Measurements from ENCODE around the gene MINAR1. TPM values are rescaled to one million over a fixed set of nuclear protein-coding genes. Genes with fewer than 3 reads are reported as not detected.
"Not testable (repeated sequence)": the region's sequence is repeated elsewhere in the genome, so short reads cannot be mapped to it uniquely, and the experiment has no call there.

Gene MINAR1
- total RNA-seq, 5 donors from 2014 or later (not counting 1 experiment from before 2014, with no cell fraction given) = 0.30 to 0.47 (median 0.42) TPM

DNA sequence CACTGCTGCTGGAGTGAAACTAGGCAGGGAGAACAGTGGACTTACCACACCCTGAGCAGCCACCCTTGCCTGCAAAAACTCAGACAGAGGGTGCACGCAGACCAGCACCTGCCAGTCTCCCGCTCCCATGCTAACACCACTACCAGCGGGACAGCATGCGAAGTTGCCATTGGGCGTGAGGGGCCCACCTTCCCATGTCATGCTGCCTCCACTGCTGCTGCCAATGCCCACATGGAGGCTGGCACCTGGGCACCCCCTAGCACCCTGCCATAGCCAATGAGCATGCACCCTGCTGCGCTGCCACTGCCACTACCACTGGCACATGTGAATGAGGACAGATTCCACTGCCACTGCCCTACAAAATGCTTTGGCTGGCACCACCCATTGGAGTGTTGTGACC is 19.7 kb upstream of the MINAR1 start:
- Mint-ChIP-seq H3K9me3 (no peaks in the 10 kb centered on the region), H3K4me3 (no peak overlapping the region), H3K27me3 (no peaks in the 10 kb centered on the region), H3K4me1 (no peaks in the 10 kb centered on the region), H3K27ac (no peak overlapping the region), H3K36me3 (peaks cover 18% of the 10 kb centered on the region)
- H3K27ac ChIP-seq (ENCODE audit: low read length) = no peak overlapping the region
- no peaks in the 10 kb centered on the region for H3K36me3 ChIP-seq (ENCODE audit: control insufficient read depth in 2 of 2, extremely low read depth in 1 of 2, insufficient read depth in 1 of 2, low read length in 1 of 2)
- no peaks in the 10 kb centered on the region for H3K27me3 ChIP-seq (replicated peaks in 1 of 2; ENCODE audit: control insufficient read depth in 2 of 2, extremely low read depth in 1 of 2, insufficient read depth in 2 of 2, low read length in 1 of 2)
- no peak for DNase-seq
- H3K9me3 ChIP-seq = no peaks in the 10 kb centered on the region
- H3K4me3 ChIP-seq (ENCODE audit: control insufficient read depth in 1 of 2, extremely low read depth in 1 of 2, low read length in 1 of 2) = no peak overlapping the region
- no peaks in the 10 kb centered on the region for H3K4me1 ChIP-seq (ENCODE audit: control insufficient read depth in 1 of 2, extremely low read depth in 1 of 2, insufficient read depth in 2 of 2, low read length in 2 of 2)
- CTCF ChIA-PET = no interaction called here
- 98% methylated on average over 6 of the region's 6 CpGs for WGBS (ENCODE audit: insufficient coverage)
- no peak for ATAC-seq (replicated peaks in 1 of 4)
- POLR2A ChIA-PET = no interaction called here

DNA sequence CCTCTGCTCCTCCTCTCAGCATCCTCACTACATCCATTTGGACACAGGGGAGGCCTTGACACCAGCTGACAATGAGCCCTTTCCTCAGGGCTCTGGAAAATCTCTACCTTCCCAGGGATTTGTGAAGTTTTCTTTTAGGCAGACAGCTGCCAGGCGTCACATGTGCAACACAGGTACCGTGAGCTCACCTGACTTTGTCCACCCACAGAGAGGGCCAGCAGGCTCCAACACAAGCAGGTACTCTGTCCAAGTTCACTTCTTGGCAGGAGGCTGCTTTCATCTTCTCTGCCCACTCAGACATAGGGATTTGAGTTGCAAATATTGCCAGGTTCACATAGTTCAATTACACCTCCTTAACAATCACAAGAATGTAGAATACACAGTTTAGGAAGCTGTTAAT is 15.3 kb upstream of the MINAR1 start:
- WGBS (ENCODE audit: insufficient coverage) = 100% methylated on average over 2 of the region's 2 CpGs
- H3K27me3 ChIP-seq (replicated peaks in 1 of 2; ENCODE audit: control insufficient read depth in 2 of 2, extremely low read depth in 1 of 2, insufficient read depth in 2 of 2, low read length in 1 of 2) = no peaks in the 10 kb centered on the region
- no peaks in the 10 kb centered on the region for H3K9me3 Mint-ChIP-seq
- peaks cover 15% of the 10 kb centered on the region for H3K36me3 Mint-ChIP-seq
- POLR2A ChIA-PET = no interaction called here
- no peak overlapping the region for H3K4me3 Mint-ChIP-seq
- H3K4me1 Mint-ChIP-seq = no peaks in the 10 kb centered on the region
- no peaks in the 10 kb centered on the region for H3K9me3 ChIP-seq
- no peaks in the 10 kb centered on the region for H3K27me3 Mint-ChIP-seq
- H3K4me3 ChIP-seq (ENCODE audit: control insufficient read depth in 1 of 2, extremely low read depth in 1 of 2, low read length in 1 of 2) = no peak overlapping the region
- no peaks in the 10 kb centered on the region for H3K4me1 ChIP-seq (ENCODE audit: control insufficient read depth in 1 of 2, extremely low read depth in 1 of 2, insufficient read depth in 2 of 2, low read length in 2 of 2)
- no peaks in the 10 kb centered on the region for H3K36me3 ChIP-seq (ENCODE audit: control insufficient read depth in 2 of 2, extremely low read depth in 1 of 2, insufficient read depth in 1 of 2, low read length in 1 of 2)
- DNase-seq (no peak), ATAC-seq (replicated peaks in 1 of 4) (no peak)
- H3K27ac ChIP-seq (ENCODE audit: low read length) = no peak overlapping the region
- H3K27ac Mint-ChIP-seq = no peak overlapping the region
- CTCF ChIA-PET = no interaction called here

DNA sequence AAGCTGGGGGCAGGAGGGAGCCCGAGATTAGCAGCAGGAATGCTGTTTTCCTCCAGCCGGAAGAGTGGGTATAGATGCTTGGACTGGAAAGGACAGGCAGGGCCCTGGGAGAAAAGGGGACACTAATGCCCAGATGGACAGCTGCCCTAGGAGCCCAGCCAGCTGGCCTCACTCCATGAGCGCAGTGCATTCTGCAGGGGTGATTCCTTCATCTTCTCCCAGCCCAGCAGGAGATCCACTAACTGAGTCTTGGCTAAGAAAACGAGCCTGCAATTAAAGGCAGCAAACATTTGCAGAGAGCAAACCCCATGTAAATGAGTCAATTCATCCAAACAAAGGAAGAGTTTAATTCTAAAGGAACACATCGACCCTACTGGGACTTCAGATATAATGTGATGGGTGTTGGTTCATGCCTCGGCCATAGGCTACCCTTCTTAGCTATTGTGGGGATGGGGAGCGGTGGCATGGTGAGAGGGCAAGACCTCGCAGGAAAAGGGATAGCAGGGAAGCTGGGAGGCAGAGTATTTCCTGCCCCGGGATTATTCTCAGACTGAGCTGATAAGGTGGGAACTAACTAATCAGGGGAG is 13.3 kb upstream of the MINAR1 start:
- ChIA-PET CTCF (no interaction called here), POLR2A (no interaction called here)
- DNase-seq (no peak), ATAC-seq (replicated peaks in 1 of 4) (no peak)
- H3K4me3 Mint-ChIP-seq = no peak overlapping the region
- H3K9me3 Mint-ChIP-seq = no peaks in the 10 kb centered on the region
- no peak overlapping the region for H3K4me3 ChIP-seq (ENCODE audit: control insufficient read depth in 1 of 2, extremely low read depth in 1 of 2, low read length in 1 of 2)
- peaks cover 5% of the 10 kb centered on the region for H3K36me3 Mint-ChIP-seq
- no peak overlapping the region for H3K27ac Mint-ChIP-seq
- H3K9me3 ChIP-seq = no peaks in the 10 kb centered on the region
- WGBS (ENCODE audit: insufficient coverage) = 86% methylated on average over 7 of the region's 9 CpGs
- no peaks in the 10 kb centered on the region for H3K27me3 ChIP-seq (replicated peaks in 1 of 2; ENCODE audit: control insufficient read depth in 2 of 2, extremely low read depth in 1 of 2, insufficient read depth in 2 of 2, low read length in 1 of 2)
- no peaks in the 10 kb centered on the region for H3K4me1 ChIP-seq (ENCODE audit: control insufficient read depth in 1 of 2, extremely low read depth in 1 of 2, insufficient read depth in 2 of 2, low read length in 2 of 2)
- H3K4me1 Mint-ChIP-seq = no peaks in the 10 kb centered on the region
- H3K36me3 ChIP-seq (ENCODE audit: control insufficient read depth in 2 of 2, extremely low read depth in 1 of 2, insufficient read depth in 1 of 2, low read length in 1 of 2) = no peaks in the 10 kb centered on the region
- H3K27ac ChIP-seq (ENCODE audit: low read length) = no peak overlapping the region
- H3K27me3 Mint-ChIP-seq = no peaks in the 10 kb centered on the region

DNA sequence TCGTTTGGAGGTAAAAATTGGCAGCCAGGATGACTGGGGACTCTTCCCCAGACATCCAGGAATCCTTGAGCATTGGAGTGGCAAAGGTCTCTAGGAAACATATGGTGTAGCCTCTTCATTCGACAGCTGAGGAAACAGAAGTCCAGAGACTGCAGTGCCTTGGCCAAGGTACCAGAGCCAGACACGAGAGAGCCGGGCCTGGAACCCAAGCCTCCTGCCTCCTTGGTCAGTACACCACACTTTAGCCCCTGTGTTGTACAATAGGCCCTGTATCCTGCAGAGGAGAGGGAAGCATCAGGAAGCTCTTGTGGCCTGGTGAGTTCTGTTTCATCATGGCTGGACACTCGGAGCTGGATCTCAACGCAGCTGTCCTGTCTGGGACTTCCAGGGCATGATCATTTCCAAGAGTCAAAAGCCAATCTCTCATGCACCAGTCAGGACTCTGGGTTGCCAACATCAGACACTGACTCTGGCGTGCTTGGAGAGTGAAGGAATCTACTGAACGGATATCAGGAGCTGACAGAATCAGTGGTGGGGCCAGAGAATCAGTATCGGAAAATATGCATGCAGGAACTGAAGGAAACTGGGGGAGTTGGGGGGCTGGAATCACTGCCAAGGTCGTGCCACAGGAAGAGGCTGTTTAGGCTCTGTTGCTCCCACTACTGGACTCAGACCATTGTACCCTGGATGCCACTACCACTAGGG is 6.4 kb upstream of the MINAR1 start:
- no peak for ATAC-seq (replicated peaks in 1 of 4)
- no peak overlapping the region for H3K4me3 ChIP-seq (ENCODE audit: control insufficient read depth in 1 of 2, extremely low read depth in 1 of 2, low read length in 1 of 2)
- ChIA-PET POLR2A (no interaction called here), CTCF (no interaction called here)
- no peak overlapping the region for H3K27ac Mint-ChIP-seq
- H3K36me3 ChIP-seq (ENCODE audit: control insufficient read depth in 2 of 2, extremely low read depth in 1 of 2, insufficient read depth in 1 of 2, low read length in 1 of 2) = no peaks in the 10 kb centered on the region
- peaks cover 8% of the 10 kb centered on the region for H3K36me3 Mint-ChIP-seq
- H3K9me3 Mint-ChIP-seq = no peaks in the 10 kb centered on the region
- no peak for DNase-seq
- no peaks in the 10 kb centered on the region for H3K9me3 ChIP-seq
- peaks cover 0 to 1% (median 0%) of the 10 kb centered on the region in 3 donors for H3K4me1 Mint-ChIP-seq
- H3K4me3 Mint-ChIP-seq = no peak overlapping the region
- WGBS (ENCODE audit: insufficient coverage) = 90% methylated on average over 9 of the region's 10 CpGs
- H3K4me1 ChIP-seq (ENCODE audit: control insufficient read depth in 1 of 2, extremely low read depth in 1 of 2, insufficient read depth in 2 of 2, low read length in 2 of 2) = no peaks in the 10 kb centered on the region
- peaks cover 12 to 16% of the 10 kb centered on the region in 2 experiments for H3K27me3 ChIP-seq (replicated peaks in 1 of 2; ENCODE audit: control insufficient read depth in 2 of 2, extremely low read depth in 1 of 2, insufficient read depth in 2 of 2, low read length in 1 of 2)
- H3K27ac ChIP-seq (ENCODE audit: low read length) = no peak overlapping the region
- peaks cover 35 to 36% of the 10 kb centered on the region in 2 donors for H3K27me3 Mint-ChIP-seq

DNA sequence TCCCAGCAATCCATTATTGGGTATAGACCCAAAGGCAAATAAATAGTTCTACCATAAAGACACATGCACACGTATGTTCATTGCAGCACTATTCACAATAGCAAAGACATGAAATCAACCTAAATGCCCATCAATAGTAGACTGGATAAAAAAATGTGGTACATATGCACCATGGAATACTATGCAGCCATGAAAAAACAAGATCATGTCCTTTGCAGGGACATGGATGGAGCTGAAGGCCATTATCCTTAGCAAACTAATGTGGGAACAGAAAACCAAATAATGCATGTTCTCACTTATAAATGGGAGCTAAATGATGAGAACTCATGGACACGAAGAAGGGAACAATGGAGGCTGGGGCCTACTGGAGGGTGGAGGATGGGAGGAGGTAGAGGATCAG is 5.2 kb upstream of the MINAR1 start:
- H3K9me3 Mint-ChIP-seq; H3K9me3 ChIP-seq; H3K4me3 ChIP-seq (ENCODE audit: control insufficient read depth in 1 of 2, extremely low read depth in 1 of 2, low read length in 1 of 2); H3K4me1 Mint-ChIP-seq; DNase-seq; H3K27ac Mint-ChIP-seq; H3K4me3 Mint-ChIP-seq; POLR2A ChIA-PET; ATAC-seq (replicated peaks in 1 of 4); CTCF ChIA-PET; H3K36me3 Mint-ChIP-seq; H3K4me1 ChIP-seq (ENCODE audit: control insufficient read depth in 1 of 2, extremely low read depth in 1 of 2, insufficient read depth in 2 of 2, low read length in 2 of 2); H3K27ac ChIP-seq (ENCODE audit: low read length); H3K36me3 ChIP-seq (ENCODE audit: control insufficient read depth in 2 of 2, extremely low read depth in 1 of 2, insufficient read depth in 1 of 2, low read length in 1 of 2): not testable (repeated sequence)
- no CpG with 5 or more reads among the region's 2 CpGs for WGBS (ENCODE audit: insufficient coverage)
- peaks cover 15 to 25% of the 10 kb centered on the region in 2 experiments for H3K27me3 ChIP-seq (replicated peaks in 1 of 2; ENCODE audit: control insufficient read depth in 2 of 2, extremely low read depth in 1 of 2, insufficient read depth in 2 of 2, low read length in 1 of 2)
- peaks cover 39 to 43% of the 10 kb centered on the region in 2 donors for H3K27me3 Mint-ChIP-seq

DNA sequence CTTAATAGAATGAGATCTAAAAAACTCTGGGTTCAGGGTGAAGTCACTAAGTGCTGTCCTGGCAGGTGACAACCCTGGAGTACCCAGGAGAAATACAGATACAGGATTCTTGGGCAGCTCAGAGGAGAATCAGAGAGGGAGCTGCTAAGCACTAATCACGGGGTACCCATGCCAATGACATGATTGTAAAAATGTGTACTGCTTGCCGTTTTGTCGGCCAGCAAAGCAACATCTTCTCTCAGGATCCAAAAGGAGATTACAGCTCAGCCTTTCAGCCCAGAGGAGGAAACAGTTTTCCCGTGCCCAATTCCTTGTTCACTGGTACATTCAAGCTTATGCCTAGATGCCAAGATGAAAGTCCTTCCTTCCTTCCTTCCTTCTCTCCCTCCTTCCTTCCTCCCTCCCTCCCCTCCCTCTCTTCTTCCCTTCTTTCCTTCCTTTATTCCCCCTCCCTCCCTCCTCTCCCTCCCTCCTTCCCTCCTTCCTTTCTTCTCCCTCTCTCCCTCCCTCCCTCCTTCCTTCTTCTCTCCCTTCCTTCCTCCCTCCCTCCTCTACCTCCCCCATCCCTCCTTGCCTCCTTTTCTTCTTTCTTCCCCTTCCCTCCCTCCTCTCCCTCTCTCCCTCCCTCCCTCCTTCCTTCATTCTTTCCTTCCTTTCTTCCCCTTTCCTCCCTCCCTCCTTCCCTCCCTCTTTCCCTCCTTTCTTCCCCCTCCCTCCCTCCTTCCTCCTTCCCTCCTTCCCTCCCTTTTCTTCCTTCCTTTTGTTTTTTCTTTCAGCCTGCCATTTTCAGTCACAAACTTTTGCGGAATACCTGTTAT is 4.1 kb upstream of the MINAR1 start:
- Histone ChIP-seq H3K27me3 (replicated peaks in 1 of 2; ENCODE audit: control insufficient read depth in 2 of 2, extremely low read depth in 1 of 2, insufficient read depth in 2 of 2, low read length in 1 of 2) (peaks cover 18 to 33% of the 10 kb centered on the region in 2 experiments), H3K36me3 (ENCODE audit: control insufficient read depth in 2 of 2, extremely low read depth in 1 of 2, insufficient read depth in 1 of 2, low read length in 1 of 2) (no peaks in the 10 kb centered on the region), H3K9me3 (no peaks in the 10 kb centered on the region), H3K4me1 (ENCODE audit: control insufficient read depth in 1 of 2, extremely low read depth in 1 of 2, insufficient read depth in 2 of 2, low read length in 2 of 2) (peaks cover 0 to 11% of the 10 kb centered on the region in 2 experiments), H3K4me3 (ENCODE audit: control insufficient read depth in 1 of 2, extremely low read depth in 1 of 2, low read length in 1 of 2) (no peak overlapping the region), H3K27ac (ENCODE audit: low read length) (no peak overlapping the region)
- no peaks in the 10 kb centered on the region for H3K9me3 Mint-ChIP-seq
- no peak overlapping the region for H3K27ac Mint-ChIP-seq
- DNase-seq = no peak
- no peak overlapping the region for H3K4me3 Mint-ChIP-seq
- 74% methylated on average over 4 of the region's 5 CpGs for WGBS (ENCODE audit: insufficient coverage)
- ChIA-PET CTCF (no interaction called here), POLR2A (interaction anchor here in 1 of 2 donors (0.5 kb wide), 1 partner anchor 717 kb away, joined by 3 read pairs; no protein-coding TSS in a partner anchor)
- H3K4me1 Mint-ChIP-seq = peaks cover 5 to 8% (median 8%) of the 10 kb centered on the region in 3 donors
- peaks cover 41 to 50% of the 10 kb centered on the region in 2 donors for H3K27me3 Mint-ChIP-seq
- peaks cover 4% of the 10 kb centered on the region for H3K36me3 Mint-ChIP-seq
- ATAC-seq (replicated peaks in 1 of 4) = no peak

Data from T-cell (primary cell).